Suprapubic skin (tissue), 4 donors: ENCODE measurements around the gene NHLH1. TPM values are rescaled to one million over a fixed set of nuclear protein-coding genes. Genes with fewer than 3 reads are reported as not detected.
"Not testable (repeated sequence)": the region's sequence is repeated elsewhere in the genome, so short reads cannot be mapped to it uniquely, and the experiment has no call there.

Source experiments
- DNase-seq, 2 donors: peaks; one replicate each; pipeline ENCODE4 v3.0.0-alpha.2; 2019; ENCODE audit warnings: low spot score in 2 of 2
- H3K27ac ChIP-seq: fragments of 200-600 bp; sonication (generic); one replicate; pipeline ENCODE4 v1.5.1; 2019
- H3K27me3 ChIP-seq: fragments of 200-600 bp; sonication (generic); one replicate; pipeline ENCODE4 v1.5.1; 2019
- H3K36me3 ChIP-seq: fragments of 200-600 bp; sonication (generic); one replicate; pipeline ENCODE4 v1.5.1; 2019
- H3K4me1 ChIP-seq: fragments of 200-600 bp; sonication (generic); one replicate; pipeline ENCODE4 v1.5.1; 2019
- H3K4me3 ChIP-seq: fragments of 200-600 bp; sonication (generic); one replicate; pipeline ENCODE4 v1.5.1; 2019; ENCODE audit warnings: mild to moderate bottlenecking
- H3K9me3 ChIP-seq: fragments of 200-600 bp; sonication (generic); one replicate; pipeline ENCODE4 v1.5.1; 2019
- EP300 ChIP-seq: sonication (generic); formaldehyde crosslinking; IDR thresholded peaks from one replicate; pipeline ENCODE4 v1.6.1; 2017; ENCODE audit warnings: antibody characterized with exemption
- POLR2A ChIP-seq, 2 donors: fragments of 450-650 bp; IDR thresholded peaks; one replicate each; pipeline ENCODE4 v1.6.1; 2017; ENCODE audit warnings: antibody characterized with exemption in 2 of 2, mild to moderate bottlenecking in 2 of 2, moderate library complexity in 2 of 2
- POLR2AphosphoS5 ChIP-seq, 3 donors: sonication (generic); formaldehyde crosslinking; IDR thresholded peaks; one replicate each; pipeline ENCODE4 v1.6.1; 2017; ENCODE audit warnings: antibody characterized with exemption in 3 of 3
- WGBS: methylation state at CpG from one replicate; pipeline ENCODE4 v1.1.5; 2018; 5-methylcytosine and 5-hydroxymethylcytosine counted together
- total RNA-seq, 4 donors: library from RNA; depleted of rRNA; stranded (reverse); fragments of >200 nt; gene quantifications; one replicate each; pipeline ENCODE4 v1.1.0, GENCODE V29; 2016
- TF ChIP-seq, protein P1 (sequence below), 2 donors: fragments of 200-600 bp in 1 of 2; fragments of 450-650 bp in 1 of 2; sonication (generic) in 1 of 2; IDR thresholded peaks; one replicate each; pipeline ENCODE4 v1.5.1; 2016 to 2019; ENCODE audit warnings: antibody characterized with exemption in 2 of 2, mild to moderate bottlenecking in 1 of 2, moderate library complexity in 1 of 2

The NHLH1 gene
- total RNA-seq, 4 donors from 2014 or later, result 0.39 TPM; not detected in 3

DNA sequence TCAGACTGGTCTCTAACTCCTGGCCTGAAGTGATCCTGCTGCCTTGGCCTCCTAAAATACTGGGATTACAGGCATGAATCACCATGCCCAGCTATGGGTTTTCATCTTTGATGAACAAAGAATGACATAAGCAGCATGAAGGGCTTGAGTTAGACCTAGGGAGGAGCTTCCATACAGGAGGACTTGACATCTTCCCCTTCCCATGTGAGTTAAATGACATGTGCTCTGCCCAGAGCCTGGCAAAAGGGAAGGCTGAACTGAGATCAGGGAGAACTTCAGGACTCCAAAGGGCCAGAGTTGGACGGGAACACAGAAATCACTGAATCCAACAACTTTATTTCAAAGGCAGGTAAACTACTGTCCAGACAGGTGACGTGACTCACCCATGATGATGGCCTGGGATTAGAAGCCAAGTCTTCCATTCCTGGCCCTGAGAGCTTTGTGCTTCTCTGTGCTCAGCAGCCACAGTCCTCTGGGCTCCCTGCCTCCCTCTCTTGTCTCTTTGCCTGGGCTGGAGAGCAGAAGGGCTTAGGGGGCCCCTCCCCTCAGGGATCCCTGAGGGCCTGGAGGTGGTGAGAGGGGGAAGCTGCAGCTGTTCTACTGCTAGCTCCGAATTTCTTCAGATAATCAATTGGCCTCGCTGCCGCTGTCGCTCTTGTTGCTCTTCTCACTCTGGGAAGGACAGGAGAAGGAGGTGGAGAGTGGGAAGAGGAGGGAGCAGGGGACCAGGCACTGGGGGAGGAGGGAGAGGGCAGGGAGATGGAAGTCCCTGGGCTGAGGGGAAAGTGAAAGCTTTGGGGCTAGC is 7.6 kb downstream of the NHLH1 start:
- WGBS, result 64% methylated on average over 6 of the region's 6 CpGs
- Histone ChIP-seq H3K27ac (peak overlapping the region; percentile 27), H3K4me1 (peaks cover 13% of the 10 kb centered on the region), H3K27me3 (no peaks in the 10 kb centered on the region), H3K36me3 (no peaks in the 10 kb centered on the region), H3K9me3 (no peaks in the 10 kb centered on the region), H3K4me3 (no peak overlapping the region)
- no peak for TF ChIP-seq POLR2A (IDR thresholded peaks at IDR 0.05)
- TF ChIP-seq EP300, result no peak
- no peak for TF ChIP-seq POLR2AphosphoS5 (IDR thresholded peaks at IDR 0.05)
- TF ChIP-seq, protein P1, sequence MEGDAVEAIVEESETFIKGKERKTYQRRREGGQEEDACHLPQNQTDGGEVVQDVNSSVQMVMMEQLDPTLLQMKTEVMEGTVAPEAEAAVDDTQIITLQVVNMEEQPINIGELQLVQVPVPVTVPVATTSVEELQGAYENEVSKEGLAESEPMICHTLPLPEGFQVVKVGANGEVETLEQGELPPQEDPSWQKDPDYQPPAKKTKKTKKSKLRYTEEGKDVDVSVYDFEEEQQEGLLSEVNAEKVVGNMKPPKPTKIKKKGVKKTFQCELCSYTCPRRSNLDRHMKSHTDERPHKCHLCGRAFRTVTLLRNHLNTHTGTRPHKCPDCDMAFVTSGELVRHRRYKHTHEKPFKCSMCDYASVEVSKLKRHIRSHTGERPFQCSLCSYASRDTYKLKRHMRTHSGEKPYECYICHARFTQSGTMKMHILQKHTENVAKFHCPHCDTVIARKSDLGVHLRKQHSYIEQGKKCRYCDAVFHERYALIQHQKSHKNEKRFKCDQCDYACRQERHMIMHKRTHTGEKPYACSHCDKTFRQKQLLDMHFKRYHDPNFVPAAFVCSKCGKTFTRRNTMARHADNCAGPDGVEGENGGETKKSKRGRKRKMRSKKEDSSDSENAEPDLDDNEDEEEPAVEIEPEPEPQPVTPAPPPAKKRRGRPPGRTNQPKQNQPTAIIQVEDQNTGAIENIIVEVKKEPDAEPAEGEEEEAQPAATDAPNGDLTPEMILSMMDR (IDR thresholded peaks at IDR 0.05), result no peak
- no peak for DNase-seq

DNA sequence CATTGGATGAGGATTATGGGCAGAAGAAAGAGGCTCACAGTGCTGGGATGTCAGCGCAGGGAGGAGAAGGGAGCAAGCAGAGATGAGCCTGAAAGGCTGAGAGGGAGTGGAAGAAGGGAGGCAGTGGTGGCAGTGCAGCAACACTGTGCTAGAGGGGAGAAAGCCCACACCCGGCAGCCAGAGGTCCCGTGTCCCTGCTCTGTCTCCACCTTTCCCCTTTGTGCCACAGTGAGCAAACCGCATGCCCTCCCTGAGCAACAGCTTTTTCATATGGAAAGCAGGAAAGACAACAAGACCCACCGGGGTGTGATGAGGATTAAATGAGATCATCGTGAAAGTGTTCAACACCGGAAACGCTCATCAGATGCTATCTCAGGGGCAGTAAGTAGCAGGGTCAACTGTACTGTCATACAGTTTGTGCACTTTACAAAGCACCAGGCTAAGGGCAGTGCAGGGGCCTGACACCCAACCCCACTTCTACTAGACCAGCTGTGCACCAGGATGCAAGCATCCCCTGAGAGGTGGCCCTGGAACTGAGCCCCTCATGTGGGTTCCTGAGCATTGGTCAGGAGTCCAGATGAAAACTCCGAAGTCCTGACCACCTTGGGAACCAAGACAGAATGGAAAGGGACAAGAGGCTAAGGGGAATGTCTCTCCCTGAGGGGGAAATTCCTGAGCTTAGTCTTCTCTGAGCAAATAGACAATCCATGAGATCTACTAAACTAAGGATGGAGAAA is 9.1 kb downstream of the NHLH1 start:
- WGBS, result 33% methylated on average over 9 of the region's 9 CpGs
- Histone ChIP-seq H3K9me3 (no peaks in the 10 kb centered on the region), H3K27ac (peak overlapping the region; percentile 36), H3K36me3 (no peaks in the 10 kb centered on the region), H3K27me3 (no peaks in the 10 kb centered on the region), H3K4me1 (peaks cover 13% of the 10 kb centered on the region), H3K4me3 (no peak overlapping the region)
- DNase-seq, result no peak
- TF ChIP-seq EP300 (no peak), POLR2AphosphoS5 (IDR thresholded peaks at IDR 0.05) (no peak), POLR2A (IDR thresholded peaks at IDR 0.05) (no peak)
- TF ChIP-seq, protein P1 (IDR thresholded peaks at IDR 0.05), result no peak

DNA sequence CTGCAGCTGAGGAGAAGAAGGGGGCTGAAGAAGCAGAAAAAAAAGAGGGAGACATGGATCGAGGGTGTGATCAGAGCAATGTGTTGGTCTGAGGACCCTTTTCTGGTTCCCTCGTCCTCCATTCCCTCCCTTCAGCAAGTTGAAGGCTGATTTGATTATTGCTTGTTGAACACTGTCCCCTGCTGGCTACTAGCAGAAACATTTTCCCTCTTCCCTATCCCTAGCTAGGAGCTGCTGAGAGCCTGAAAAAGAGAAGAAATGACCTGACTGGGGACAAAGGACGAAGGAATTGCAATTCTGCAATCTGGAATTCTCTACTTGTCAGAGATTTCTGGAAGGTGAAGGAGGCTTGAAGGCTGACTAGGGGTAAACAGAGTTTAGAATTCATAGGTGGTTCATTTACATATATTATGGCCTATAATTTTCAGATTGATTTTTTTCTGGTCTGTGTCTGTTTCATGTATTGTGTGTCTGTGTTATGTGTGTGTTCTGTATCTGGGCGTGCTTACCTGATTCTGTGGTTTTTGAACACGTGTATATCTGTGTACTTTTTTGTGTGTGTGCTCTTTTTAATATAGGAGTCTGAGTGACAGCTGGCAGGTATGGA is 9.8 kb downstream of the NHLH1 start:
- 16% methylated on average over 5 of the region's 5 CpGs for WGBS
- Histone ChIP-seq H3K36me3 (no peaks in the 10 kb centered on the region), H3K27ac (peak overlapping the region; percentile 36), H3K4me1 (peaks cover 13% of the 10 kb centered on the region), H3K4me3 (no peak overlapping the region), H3K9me3 (no peaks in the 10 kb centered on the region), H3K27me3 (no peaks in the 10 kb centered on the region)
- no peak for TF ChIP-seq POLR2AphosphoS5 (IDR thresholded peaks at IDR 0.05)
- TF ChIP-seq, protein P1 (IDR thresholded peaks at IDR 0.05), result peak; percentile 69 to 80
- DNase-seq, result no peak

DNA sequence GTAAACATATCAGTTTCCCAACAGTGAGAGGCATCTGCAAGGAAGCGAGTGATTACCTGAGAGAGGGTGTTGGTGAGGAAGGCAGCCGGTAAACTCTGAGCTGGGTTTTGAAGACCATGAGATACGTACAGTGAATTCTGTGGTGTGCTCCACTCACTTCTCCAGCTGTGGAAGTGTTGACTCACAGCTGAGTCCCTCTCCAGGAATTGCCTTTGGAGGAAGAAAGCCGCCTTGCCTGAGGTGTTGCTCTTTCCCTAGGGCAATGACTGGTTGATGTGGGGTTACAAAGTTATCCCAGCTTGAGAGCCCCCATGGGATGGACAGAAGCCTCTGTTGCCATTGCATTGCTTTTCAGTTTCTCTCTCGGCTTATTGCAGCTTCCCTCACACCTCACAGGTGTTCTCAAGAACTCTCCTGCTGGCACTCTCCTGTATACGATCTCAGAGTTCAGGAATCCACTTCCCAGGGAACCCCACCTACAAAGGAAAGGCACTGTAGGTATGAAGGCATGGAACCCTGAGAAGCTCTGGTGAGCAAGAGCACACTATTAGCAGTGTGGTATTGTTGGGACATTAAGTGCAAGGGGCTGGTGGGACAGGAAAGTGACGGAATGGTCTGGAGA is 10.8 kb downstream of the NHLH1 start:
- no peak for DNase-seq
- Histone ChIP-seq H3K4me1 (peaks cover 13% of the 10 kb centered on the region), H3K27me3 (no peaks in the 10 kb centered on the region), H3K9me3 (no peaks in the 10 kb centered on the region), H3K27ac (no peak overlapping the region), H3K4me3 (no peak overlapping the region), H3K36me3 (no peaks in the 10 kb centered on the region)
- TF ChIP-seq POLR2A (IDR thresholded peaks at IDR 0.05) (no peak), EP300 (no peak), POLR2AphosphoS5 (IDR thresholded peaks at IDR 0.05) (no peak)
- TF ChIP-seq, protein P1 (IDR thresholded peaks at IDR 0.05), result no peak
- 72% methylated on average over 7 of the region's 7 CpGs for WGBS

DNA sequence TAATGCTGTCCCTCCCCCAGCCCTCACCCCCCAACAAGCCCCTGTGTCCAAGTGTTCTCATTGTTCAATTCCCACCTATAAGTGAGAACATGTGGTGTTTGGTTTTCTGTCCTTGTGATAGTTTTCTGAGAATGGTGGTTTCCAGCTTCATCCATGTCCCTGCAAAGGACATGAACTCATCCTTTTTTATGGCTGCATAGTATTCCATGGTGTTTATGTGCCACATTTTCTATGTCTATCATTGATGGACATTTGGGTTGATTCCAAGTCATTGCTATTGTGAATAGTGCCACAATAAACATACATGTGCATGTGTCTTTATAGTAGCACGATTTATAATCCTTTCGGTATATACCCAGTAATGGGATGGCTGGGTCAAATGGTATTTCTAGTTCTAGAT is 17.9 kb downstream of the NHLH1 start:
- H3K4me3 ChIP-seq, H3K27me3 ChIP-seq, H3K27ac ChIP-seq, H3K4me1 ChIP-seq, H3K9me3 ChIP-seq, H3K36me3 ChIP-seq, DNase-seq: not testable (repeated sequence)
- WGBS, result 100% methylated on average over 2 of the region's 2 CpGs

DNA sequence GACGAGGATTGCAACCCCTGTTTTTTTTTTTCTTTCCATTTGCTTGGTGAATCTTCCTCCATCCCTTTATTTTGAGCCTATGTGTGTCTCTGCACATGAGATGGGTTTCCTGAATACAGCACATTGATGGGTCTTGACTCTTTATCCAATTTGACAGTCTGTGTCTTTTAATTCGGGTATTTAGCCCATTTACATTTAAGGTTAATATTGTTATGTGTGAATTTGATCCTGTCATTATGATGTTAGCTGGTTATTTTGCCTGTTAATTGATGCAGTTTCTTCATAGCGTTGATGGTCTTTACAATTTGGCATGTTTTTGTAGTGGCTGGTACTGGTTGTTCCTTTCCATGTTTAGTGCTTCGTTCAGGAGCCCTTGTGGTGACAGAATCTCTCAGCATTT is 21.5 kb downstream of the NHLH1 start:
- not testable (repeated sequence) for H3K4me3 ChIP-seq, H3K4me1 ChIP-seq, DNase-seq, H3K36me3 ChIP-seq, H3K27me3 ChIP-seq, H3K27ac ChIP-seq, H3K9me3 ChIP-seq
- 85% methylated on average over 4 of the region's 4 CpGs for WGBS
